Neural cell (in vitro differentiated cells): ENCODE data around the gene GXYLT2. TPM values are rescaled to one million over a fixed set of nuclear protein-coding genes. Genes with fewer than 3 reads are reported as not detected.
"Not testable (repeated sequence)": the region's sequence is repeated elsewhere in the genome, so short reads cannot be mapped to it uniquely, and the experiment has no call there.

ENCODE experiments used
- H2AFZ ChIP-seq: fragments of 200-600, 300-800 bp; sonication (generic), shearing (Covaris generic); 2 replicates; pipeline ENCODE4 v1.6.0; 2014; ENCODE audit warnings: low read depth, mild to moderate bottlenecking, antibody characterized with exemption, low read length, moderate library complexity
- H3F3A ChIP-seq: fragments of 200-600 bp; shearing (Covaris generic); 2 replicates; pipeline ENCODE4 v1.6.1; 2016; ENCODE audit warnings: mild to moderate bottlenecking, moderate library complexity, mixed read lengths, antibody characterized with exemption, low read length; ENCODE audit not compliant: insufficient read depth, poor library complexity, severe bottlenecking
- H3K27ac ChIP-seq: fragments of 200-600, 300-800 bp; sonication (generic), shearing (Covaris generic); 2 replicates; pipeline ENCODE4 v1.5.1; 2014; ENCODE audit warnings: mild to moderate bottlenecking, low read length, moderate library complexity
- H3K27me3 ChIP-seq: fragments of 300-800, 200-600 bp; sonication (generic), shearing (Covaris generic); 2 replicates; pipeline ENCODE4 v1.6.0; 2014; ENCODE audit warnings: mild to moderate bottlenecking, low read depth, low read length, moderate library complexity; ENCODE audit not compliant: insufficient read depth
- H3K36me3 ChIP-seq: fragments of 300-800, 200-600 bp; sonication (generic), shearing (Covaris generic); 2 replicates; pipeline ENCODE4 v1.5.1; 2014; ENCODE audit warnings: mild to moderate bottlenecking, antibody characterized with exemption, low read length, moderate library complexity; ENCODE audit not compliant: insufficient read depth
- H3K4me2 ChIP-seq: fragments of 300-800, 200-600 bp; sonication (generic), shearing (Covaris generic); 2 replicates; pipeline ENCODE4 v1.6.0; 2014; ENCODE audit warnings: mild to moderate bottlenecking, low read length
- H3K4me3 ChIP-seq: fragments of 300-800, 200-600 bp; sonication (generic), shearing (Covaris generic); 2 replicates; pipeline ENCODE4 v1.5.1; 2014; ENCODE audit warnings: mild to moderate bottlenecking, low read length, moderate library complexity
- H3K79me2 ChIP-seq: fragments of 200-600 bp; shearing (Covaris generic); replicated peaks from 2 replicates; pipeline ENCODE4 v1.6.0; 2014; ENCODE audit warnings: mild to moderate bottlenecking, low read length, moderate library complexity; ENCODE audit not compliant: insufficient read depth
- H3K9ac ChIP-seq: fragments of 300-800, 200-600 bp; sonication (generic), shearing (Covaris generic); 2 replicates; pipeline ENCODE4 v1.6.1; 2016; ENCODE audit warnings: mild to moderate bottlenecking, low read length, mixed read lengths
- H3K9me2 ChIP-seq: fragments of 200-600 bp; shearing (Covaris generic); 2 replicates; pipeline ENCODE4 v1.6.1; 2016; ENCODE audit warnings: mild to moderate bottlenecking, low read length, mixed read lengths; ENCODE audit not compliant: insufficient read depth
- H3K9me3 ChIP-seq: fragments of 200-600, 300-800 bp; sonication (generic), shearing (Covaris generic); 2 replicates; pipeline ENCODE4 v1.6.1; 2016; ENCODE audit warnings: mild to moderate bottlenecking, mixed run types, low read length, moderate library complexity, mixed read lengths
- H4K20me1 ChIP-seq: fragments of 200-600 bp; shearing (Covaris generic); 2 replicates; pipeline ENCODE4 v1.6.1; 2016; ENCODE audit warnings: mild to moderate bottlenecking, mixed run types; ENCODE audit not compliant: insufficient read depth
- EP300 ChIP-seq: fragments of 450-650 bp; conservative IDR thresholded peaks from 2 replicates; pipeline ENCODE4 v1.6.1; 2014; ENCODE audit warnings: antibody characterized with exemption, mild to moderate bottlenecking, moderate library complexity; ENCODE audit not compliant: poor library complexity, severe bottlenecking
- EZH2 ChIP-seq: fragments of 200-600, 300-800 bp; shearing (Covaris generic), sonication (generic); IDR thresholded peaks from 2 replicates; pipeline ENCODE4 v1.6.1; 2014; ENCODE audit warnings: antibody characterized with exemption, low read length, borderline replicate concordance, mild to moderate bottlenecking; ENCODE audit not compliant: insufficient read depth, poor library complexity, severe bottlenecking
- MXI1 ChIP-seq: fragments of 450-650 bp; conservative IDR thresholded peaks from 2 replicates; pipeline ENCODE4 v1.6.1; 2014; ENCODE audit warnings: antibody characterized with exemption, mild to moderate bottlenecking; ENCODE audit not compliant: poor library complexity, severe bottlenecking
- POLR2AphosphoS5 ChIP-seq: IDR thresholded peaks from 2 replicates; pipeline ENCODE4 v1.6.1; 2012
- RAD21 ChIP-seq: fragments of 450-650 bp; conservative IDR thresholded peaks from 2 replicates; pipeline ENCODE4 v1.6.1; 2014; ENCODE audit warnings: antibody characterized with exemption, mild to moderate bottlenecking, moderate library complexity
- SMC3 ChIP-seq: fragments of 450-650 bp; conservative IDR thresholded peaks from 2 replicates; pipeline ENCODE4 v1.6.1; 2014; ENCODE audit warnings: antibody characterized with exemption, mild to moderate bottlenecking, moderate library complexity; ENCODE audit not compliant: poor library complexity
- TAF1 ChIP-seq: IDR thresholded peaks from 2 replicates; pipeline ENCODE4 v1.6.1; 2012; ENCODE audit warnings: low read depth
- polyA plus RNA-seq: library from polyadenylated mRNA; depleted of rRNA; stranded (reverse); fragments of >200 nt; gene quantifications from 2 replicates; pipeline ENCODE4 v1.2.3, GENCODE V29; 2014
- TF ChIP-seq, protein P1 (sequence below): fragments of 450-650 bp; IDR thresholded peaks from 2 replicates; pipeline ENCODE4 v1.5.1; 2014; ENCODE audit warnings: antibody characterized with exemption, mild to moderate bottlenecking, moderate library complexity; ENCODE audit not compliant: poor library complexity, severe bottlenecking
- TF ChIP-seq, protein P2 (sequence below): IDR thresholded peaks from 2 replicates; pipeline ENCODE4 v1.6.1; 2012; ENCODE audit warnings: borderline replicate concordance

GXYLT2 gene
- polyA plus RNA-seq, 1 donor from 2014 or later: 0.48 TPM

DNA sequence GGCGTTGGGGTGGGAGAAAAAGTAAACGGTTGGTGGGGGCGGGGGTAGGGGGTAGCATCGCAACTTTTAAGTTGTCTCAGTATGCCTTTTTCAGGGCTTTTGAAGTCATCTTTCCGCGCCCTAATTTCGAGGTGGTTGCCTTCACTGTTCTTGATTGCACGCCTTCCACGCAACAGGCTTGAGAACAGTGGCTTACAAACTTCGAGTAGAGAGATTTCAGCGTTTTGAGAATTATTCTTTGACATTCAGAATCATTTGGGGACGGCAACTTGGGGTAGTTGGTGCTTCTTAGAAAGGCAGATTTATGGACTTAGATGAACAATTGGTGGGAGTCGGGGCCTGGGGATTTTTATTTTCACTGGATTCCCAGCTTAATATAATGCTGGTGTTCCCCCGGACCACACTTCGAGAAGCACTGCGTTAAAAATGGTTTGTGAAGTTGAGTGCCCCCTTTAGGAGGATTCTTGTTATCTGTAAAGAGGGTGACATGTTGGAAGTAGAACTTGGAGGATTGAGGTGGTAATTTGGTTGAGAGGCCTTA, 109.6 kb downstream of the GXYLT2 start:
- H3K79me2 ChIP-seq: peaks cover 55% of the 10 kb centered on the region
- H4K20me1 ChIP-seq: peaks cover 10% of the 10 kb centered on the region
- peak overlapping the region; percentile 88 for H3K4me3 ChIP-seq

DNA sequence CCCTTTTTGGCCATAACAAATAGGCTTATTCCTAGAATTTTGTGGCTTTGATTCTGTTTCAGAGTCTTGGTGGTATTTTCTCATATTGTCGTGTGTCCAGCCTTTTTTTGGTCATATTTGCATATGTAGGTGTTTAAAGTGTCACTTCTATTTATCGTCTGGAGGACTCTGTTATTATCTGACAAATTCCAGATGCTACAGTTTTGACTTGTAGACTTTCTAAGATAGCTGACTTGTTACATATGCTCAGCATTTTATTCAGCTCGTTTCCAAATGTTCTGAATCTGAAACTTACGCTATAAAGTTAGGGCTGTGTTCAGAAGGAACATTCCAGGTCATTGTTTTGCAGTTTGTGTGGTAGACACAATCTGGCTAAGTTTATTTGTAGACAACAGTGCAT, 110.6 kb downstream of the GXYLT2 start:
- no peaks in the 10 kb centered on the region for H3K9me2 ChIP-seq
- no peaks in the 10 kb centered on the region for H3F3A ChIP-seq
- H2AFZ ChIP-seq: no peak overlapping the region
- H3K36me3 ChIP-seq: peaks cover 4% of the 10 kb centered on the region
- peak overlapping the region; percentile 20 for H3K9ac ChIP-seq
- no peak overlapping the region for H3K27ac ChIP-seq
- TF ChIP-seq EP300: no peak
- TF ChIP-seq POLR2AphosphoS5: no peak
- TF ChIP-seq MXI1: no peak
- H3K27me3 ChIP-seq: no peaks in the 10 kb centered on the region
- H3K79me2 ChIP-seq: peaks cover 63% of the 10 kb centered on the region
- H3K4me2 ChIP-seq: peak overlapping the region; percentile 98
- peaks cover 10% of the 10 kb centered on the region for H4K20me1 ChIP-seq
- no peaks in the 10 kb centered on the region for H3K9me3 ChIP-seq
- H3K4me3 ChIP-seq: peak overlapping the region; percentile 88

More for the DNA sequence above, 109.6 kb downstream of the GXYLT2 start:
- peak overlapping the region; percentile 45 for H2AFZ ChIP-seq
- H3K9ac ChIP-seq: peak overlapping the region; percentile 87
- H3K27ac ChIP-seq: peak overlapping the region; percentile 77
- no peaks in the 10 kb centered on the region for H3K9me3 ChIP-seq
- H3K9me2 ChIP-seq: no peaks in the 10 kb centered on the region
- TF ChIP-seq POLR2AphosphoS5 (no peak), SMC3 (peak; percentile 41), RAD21 (peak; percentile 51), MXI1 (peak; percentile 61)
- TF ChIP-seq, protein P1, sequence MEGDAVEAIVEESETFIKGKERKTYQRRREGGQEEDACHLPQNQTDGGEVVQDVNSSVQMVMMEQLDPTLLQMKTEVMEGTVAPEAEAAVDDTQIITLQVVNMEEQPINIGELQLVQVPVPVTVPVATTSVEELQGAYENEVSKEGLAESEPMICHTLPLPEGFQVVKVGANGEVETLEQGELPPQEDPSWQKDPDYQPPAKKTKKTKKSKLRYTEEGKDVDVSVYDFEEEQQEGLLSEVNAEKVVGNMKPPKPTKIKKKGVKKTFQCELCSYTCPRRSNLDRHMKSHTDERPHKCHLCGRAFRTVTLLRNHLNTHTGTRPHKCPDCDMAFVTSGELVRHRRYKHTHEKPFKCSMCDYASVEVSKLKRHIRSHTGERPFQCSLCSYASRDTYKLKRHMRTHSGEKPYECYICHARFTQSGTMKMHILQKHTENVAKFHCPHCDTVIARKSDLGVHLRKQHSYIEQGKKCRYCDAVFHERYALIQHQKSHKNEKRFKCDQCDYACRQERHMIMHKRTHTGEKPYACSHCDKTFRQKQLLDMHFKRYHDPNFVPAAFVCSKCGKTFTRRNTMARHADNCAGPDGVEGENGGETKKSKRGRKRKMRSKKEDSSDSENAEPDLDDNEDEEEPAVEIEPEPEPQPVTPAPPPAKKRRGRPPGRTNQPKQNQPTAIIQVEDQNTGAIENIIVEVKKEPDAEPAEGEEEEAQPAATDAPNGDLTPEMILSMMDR: peak; percentile 60
- no peaks in the 10 kb centered on the region for H3K27me3 ChIP-seq
- no peaks in the 10 kb centered on the region for H3F3A ChIP-seq
- H3K36me3 ChIP-seq: peaks cover 4% of the 10 kb centered on the region
- peak overlapping the region; percentile 98 for H3K4me2 ChIP-seq

DNA sequence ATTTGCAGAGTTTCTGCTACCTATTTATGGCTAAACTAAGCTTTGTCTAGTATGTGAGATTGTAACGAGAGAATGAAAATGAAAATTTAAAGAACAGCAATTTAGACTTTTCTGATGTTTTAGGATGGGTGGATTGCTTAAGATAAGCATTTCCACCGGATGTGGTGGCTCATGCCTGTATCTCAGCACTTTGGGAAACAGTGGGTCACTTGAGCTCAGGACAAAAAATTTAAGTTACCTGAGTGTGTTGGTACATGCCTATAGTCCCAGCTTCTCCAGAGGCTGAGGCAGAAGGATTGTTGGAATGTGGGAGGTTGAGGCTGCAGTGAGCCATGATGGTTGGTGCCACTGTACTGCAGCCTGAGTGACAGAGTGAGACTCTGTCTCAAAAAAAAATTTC, 112.1 kb downstream of the GXYLT2 start:
- TF ChIP-seq TAF1: no peak
- no peak for TF ChIP-seq EP300
- no peak for TF ChIP-seq SMC3
- TF ChIP-seq, protein P2, sequence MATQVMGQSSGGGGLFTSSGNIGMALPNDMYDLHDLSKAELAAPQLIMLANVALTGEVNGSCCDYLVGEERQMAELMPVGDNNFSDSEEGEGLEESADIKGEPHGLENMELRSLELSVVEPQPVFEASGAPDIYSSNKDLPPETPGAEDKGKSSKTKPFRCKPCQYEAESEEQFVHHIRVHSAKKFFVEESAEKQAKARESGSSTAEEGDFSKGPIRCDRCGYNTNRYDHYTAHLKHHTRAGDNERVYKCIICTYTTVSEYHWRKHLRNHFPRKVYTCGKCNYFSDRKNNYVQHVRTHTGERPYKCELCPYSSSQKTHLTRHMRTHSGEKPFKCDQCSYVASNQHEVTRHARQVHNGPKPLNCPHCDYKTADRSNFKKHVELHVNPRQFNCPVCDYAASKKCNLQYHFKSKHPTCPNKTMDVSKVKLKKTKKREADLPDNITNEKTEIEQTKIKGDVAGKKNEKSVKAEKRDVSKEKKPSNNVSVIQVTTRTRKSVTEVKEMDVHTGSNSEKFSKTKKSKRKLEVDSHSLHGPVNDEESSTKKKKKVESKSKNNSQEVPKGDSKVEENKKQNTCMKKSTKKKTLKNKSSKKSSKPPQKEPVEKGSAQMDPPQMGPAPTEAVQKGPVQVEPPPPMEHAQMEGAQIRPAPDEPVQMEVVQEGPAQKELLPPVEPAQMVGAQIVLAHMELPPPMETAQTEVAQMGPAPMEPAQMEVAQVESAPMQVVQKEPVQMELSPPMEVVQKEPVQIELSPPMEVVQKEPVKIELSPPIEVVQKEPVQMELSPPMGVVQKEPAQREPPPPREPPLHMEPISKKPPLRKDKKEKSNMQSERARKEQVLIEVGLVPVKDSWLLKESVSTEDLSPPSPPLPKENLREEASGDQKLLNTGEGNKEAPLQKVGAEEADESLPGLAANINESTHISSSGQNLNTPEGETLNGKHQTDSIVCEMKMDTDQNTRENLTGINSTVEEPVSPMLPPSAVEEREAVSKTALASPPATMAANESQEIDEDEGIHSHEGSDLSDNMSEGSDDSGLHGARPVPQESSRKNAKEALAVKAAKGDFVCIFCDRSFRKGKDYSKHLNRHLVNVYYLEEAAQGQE: no peak
- TF ChIP-seq POLR2AphosphoS5: no peak
- TF ChIP-seq, protein P1: no peak
- no peak for TF ChIP-seq MXI1
- no peak for TF ChIP-seq EZH2
- no peak for TF ChIP-seq RAD21
- Histone ChIP-seq H3K4me3 (peak overlapping the region; percentile 88), H3K4me2 (peak overlapping the region; percentile 98), H3K9me2 (no peaks in the 10 kb centered on the region), H3F3A (no peaks in the 10 kb centered on the region), H3K9me3 (no peaks in the 10 kb centered on the region), H4K20me1 (peaks cover 10% of the 10 kb centered on the region), H3K36me3 (peaks cover 4% of the 10 kb centered on the region), H3K27me3 (no peaks in the 10 kb centered on the region), H3K9ac (no peak overlapping the region), H2AFZ (no peak overlapping the region), H3K27ac (no peak overlapping the region), H3K79me2 (peaks cover 76% of the 10 kb centered on the region)

DNA sequence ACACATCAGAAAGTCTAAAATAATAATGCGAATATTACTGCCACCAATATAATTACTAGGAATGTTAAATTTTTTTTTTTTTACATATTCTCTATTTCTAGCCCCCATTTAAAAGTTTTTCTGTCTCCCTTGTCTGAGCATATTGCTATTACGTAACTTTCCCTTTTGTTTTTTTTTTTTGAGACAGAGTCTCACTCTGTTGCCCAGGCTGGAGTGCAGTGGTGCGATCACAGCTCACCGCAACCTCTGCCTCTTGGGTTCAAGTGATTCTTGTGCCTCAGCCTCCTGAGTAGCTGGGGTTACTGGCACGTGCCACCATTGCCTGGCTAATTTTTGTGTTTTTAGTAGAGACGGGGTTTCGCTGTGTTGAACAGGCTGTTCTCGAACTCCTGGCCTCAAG, 115.2 kb downstream of the GXYLT2 start:
- not testable (repeated sequence) for H3K27ac ChIP-seq, H3K27me3 ChIP-seq, H3K36me3 ChIP-seq, H3K9ac ChIP-seq, H3K9me3 ChIP-seq, H3K4me3 ChIP-seq, H2AFZ ChIP-seq, H3F3A ChIP-seq, H3K9me2 ChIP-seq, H3K4me2 ChIP-seq
- Histone ChIP-seq H3K79me2 (peaks cover 89% of the 10 kb centered on the region), H4K20me1 (peaks cover 10% of the 10 kb centered on the region)
